ENCODE data around the gene WBP4.
A peak's percentile ranks its signal among the peaks of the same experiment; 100 is the strongest.

Gene WBP4

GRCh38 chr13:41054919-41055619 lies 6.2 kb upstream of the WBP4 start:
- POLR2A ChIA-PET = no interaction called here
- peak; percentile 43 for TF ChIP-seq CTCF (IDR thresholded peaks at IDR 0.05; ENCODE audit: control extremely low read depth, extremely low read depth, low read depth, missing control alignments)
- CTCF ChIA-PET = interaction anchor here (0.8 to 3.6 kb wide), 34 partner anchors 8 to 589 kb away, joined by 3 to 21 read pairs (median 4); partner anchors contain the start of gene ELF1
- DNase-seq (ENCODE audit: extremely low spot score) = no peak

- POLR2A ChIA-PET = no interaction called here
- DNase-seq (ENCODE audit: extremely low spot score) = no peak
- CTCF ChIA-PET = interaction anchor here (1.0 to 3.6 kb wide), 8 partner anchors 23 to 166 kb away, joined by 3 to 21 read pairs (median 7); partner anchors contain the start of gene ELF1
- no peak for TF ChIP-seq CTCF (IDR thresholded peaks at IDR 0.05; ENCODE audit: control extremely low read depth, extremely low read depth, low read depth, missing control alignments)
Observed at GRCh38 chr13:41056194-41056593, 5.1 kb upstream of the WBP4 start.

DNA sequence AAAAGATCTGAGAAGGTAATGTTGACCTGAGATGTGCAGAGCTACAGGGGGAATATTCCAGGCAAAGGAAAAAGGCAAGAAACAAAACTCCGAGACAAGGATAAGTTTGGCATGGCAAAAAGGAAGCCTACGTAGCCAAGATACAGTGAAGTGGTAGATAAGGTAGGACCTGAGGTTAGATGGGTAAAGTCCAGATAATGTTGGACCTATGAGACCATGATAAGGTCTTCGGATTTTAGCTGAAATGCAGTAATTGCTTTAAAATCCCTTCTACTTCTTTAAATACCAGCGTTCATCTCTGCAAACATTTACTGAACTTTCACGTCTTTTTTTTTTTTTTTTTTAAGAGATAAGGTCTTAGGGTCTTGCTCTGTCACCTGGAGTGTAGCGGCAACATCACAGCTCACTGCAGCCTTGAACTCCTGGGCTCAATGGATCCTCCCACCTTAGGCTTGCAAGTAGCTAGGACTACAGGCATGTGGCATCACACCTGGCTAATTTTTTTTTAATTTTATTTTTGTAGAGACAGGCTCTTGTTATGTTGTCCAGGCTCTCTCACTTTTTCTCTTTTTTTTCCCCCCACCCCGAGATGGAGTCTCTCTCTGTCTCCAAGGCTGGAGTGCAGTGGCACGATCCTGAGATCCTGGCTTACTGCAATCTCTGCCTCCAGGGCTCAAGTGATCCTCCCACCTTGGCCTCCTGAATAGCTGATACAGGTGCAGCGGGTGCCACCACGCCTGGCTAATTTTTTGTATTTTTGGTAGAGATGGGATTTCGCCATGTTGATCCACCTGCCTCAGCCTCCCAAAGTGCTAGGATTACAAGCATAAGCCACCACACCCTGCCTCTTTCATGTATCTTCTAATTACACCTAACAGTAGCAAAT lies 4.2 kb upstream of the WBP4 start:
- no peak for TF ChIP-seq CTCF (IDR thresholded peaks at IDR 0.05; ENCODE audit: control extremely low read depth, extremely low read depth, low read depth, missing control alignments)
- ChIA-PET CTCF (interaction anchor here (0.7 to 2.4 kb wide), 5 partner anchors 9 to 165 kb away, joined by 3 to 9 read pairs (median 4); no protein-coding TSS in a partner anchor), POLR2A (no interaction called here)
- no peak for DNase-seq (ENCODE audit: extremely low spot score)

- POLR2A ChIA-PET = no interaction called here
- no peak for DNase-seq (ENCODE audit: extremely low spot score)
- CTCF ChIA-PET = interaction anchor here (1.2 to 2.2 kb wide), 8 partner anchors 10 to 85 kb away, joined by 3 to 7 read pairs (median 3); partner anchors contain the start of gene ELF1
- no peak for TF ChIP-seq CTCF (IDR thresholded peaks at IDR 0.05; ENCODE audit: control extremely low read depth, extremely low read depth, low read depth, missing control alignments)
Observed at GRCh38 chr13:41058295-41059070, 2.8 kb upstream of the WBP4 start.

DNA sequence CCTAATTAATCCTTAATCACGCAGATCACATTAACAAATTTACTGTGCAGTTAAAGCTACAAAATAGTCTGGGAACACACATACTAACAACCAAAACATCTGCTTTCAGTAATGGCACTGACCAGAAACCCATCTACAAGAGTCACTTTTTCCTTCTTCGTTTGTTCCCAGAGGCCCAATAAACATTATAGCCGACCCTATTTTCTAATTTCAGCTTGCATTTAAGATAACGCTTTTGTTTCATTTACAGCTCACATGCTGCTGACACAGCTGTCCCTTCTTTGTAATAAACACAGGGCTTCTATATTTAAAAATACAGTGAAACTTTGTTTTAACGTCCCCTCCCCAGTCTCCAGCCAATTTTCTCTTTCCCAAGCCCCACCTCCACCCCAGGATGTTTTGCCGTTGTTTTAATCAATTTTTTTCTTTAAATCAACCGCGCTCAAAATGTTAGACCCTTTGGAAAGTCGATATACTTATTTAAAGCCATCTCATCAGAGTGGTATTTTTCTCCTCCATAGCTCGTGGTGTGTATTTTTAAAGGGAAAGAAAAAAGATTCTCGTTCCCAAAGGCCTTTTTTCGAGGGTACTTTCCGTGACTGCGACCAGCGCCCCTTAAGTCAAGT lies 1.7 kb upstream of the WBP4 start:
- DNase-seq (ENCODE audit: extremely low spot score) = no peak
- TF ChIP-seq CTCF (IDR thresholded peaks at IDR 0.05; ENCODE audit: control extremely low read depth, extremely low read depth, low read depth, missing control alignments) = no peak
- POLR2A ChIA-PET = interaction anchor here (0.6 kb wide), 1 partner anchor 98 kb away, joined by 3 read pairs; no protein-coding TSS in a partner anchor
- CTCF ChIA-PET = interaction anchor here (1.2 to 1.6 kb wide), 10 partner anchors 9 to 201 kb away, joined by 3 to 5 read pairs (median 3); partner anchors contain the start of gene ELF1
